HEK293 (cell line): ENCODE data around the gene TRAF3IP1.
A peak's percentile ranks its signal among the peaks of the same experiment; 100 is the strongest.
"Not testable (repeated sequence)": the region's sequence is repeated elsewhere in the genome, so short reads cannot be mapped to it uniquely, and the experiment has no call there.

ENCODE experiments used
- ZBTB17 ChIP-seq: fragments of 450-650 bp; formaldehyde crosslinking; IDR thresholded peaks from 2 replicates; pipeline ENCODE4 v1.5.1; 2016; ENCODE audit warnings: missing biosample characterization, missing genetic modification characterization
- ZFHX2 ChIP-seq: fragments of 450-650 bp; formaldehyde crosslinking; conservative IDR thresholded peaks from 2 replicates; pipeline ENCODE4 v1.5.1; 2016; ENCODE audit warnings: missing biosample characterization, missing genetic modification characterization
- ZFP41 ChIP-seq: fragments of 450-650 bp; formaldehyde crosslinking; IDR thresholded peaks from 2 replicates; pipeline ENCODE4 v1.5.1; 2016; ENCODE audit warnings: missing biosample characterization, missing genetic modification characterization, borderline replicate concordance
- ZNF747 ChIP-seq: fragments of 450-650 bp; formaldehyde crosslinking; IDR thresholded peaks from 2 replicates; pipeline ENCODE4 v1.5.1; 2016; ENCODE audit warnings: missing biosample characterization, missing genetic modification characterization
- ZSCAN30 ChIP-seq: fragments of 450-650 bp; IDR thresholded peaks from 2 replicates; pipeline ENCODE4 v1.5.1; 2018; ENCODE audit warnings: missing biosample characterization, mild to moderate bottlenecking, missing genetic modification characterization, moderate library complexity
- TF ChIP-seq, protein P1 (sequence below): fragments of 450-650 bp; formaldehyde crosslinking; IDR thresholded peaks from 2 replicates; pipeline ENCODE4 v1.5.1; 2016; ENCODE audit warnings: missing biosample characterization, missing genetic modification characterization
- TF ChIP-seq, protein P2 (sequence below): fragments of 450-650 bp; formaldehyde crosslinking; IDR thresholded peaks from 2 replicates; pipeline ENCODE4 v1.5.1; 2016; ENCODE audit warnings: missing biosample characterization, missing genetic modification characterization

DNA sequence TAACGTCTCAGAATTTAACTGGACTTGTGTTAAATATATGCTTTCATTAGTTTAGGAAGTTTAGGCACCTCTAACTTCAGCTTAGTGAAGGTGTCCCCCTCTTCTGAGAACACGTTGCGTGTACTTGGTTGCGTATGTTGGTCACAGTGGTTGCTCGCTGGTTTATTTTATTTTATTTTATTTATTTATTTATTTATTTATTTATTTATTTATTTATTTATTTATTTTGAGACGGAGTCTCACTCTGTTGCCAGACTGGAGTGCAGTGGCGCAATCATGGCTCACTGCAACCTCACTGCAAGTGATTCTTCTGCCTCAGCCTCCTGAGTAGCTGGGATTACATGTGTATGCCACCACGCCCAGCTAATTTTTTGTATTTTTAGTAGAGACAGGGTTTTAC is 15.3 kb downstream of the TRAF3IP1 start:
- TF ChIP-seq ZFHX2, ZNF747, ZBTB17, ZSCAN30, ZFP41 (tag by site-specific recombination): not testable (repeated sequence)
- TF ChIP-seq, protein P1, sequence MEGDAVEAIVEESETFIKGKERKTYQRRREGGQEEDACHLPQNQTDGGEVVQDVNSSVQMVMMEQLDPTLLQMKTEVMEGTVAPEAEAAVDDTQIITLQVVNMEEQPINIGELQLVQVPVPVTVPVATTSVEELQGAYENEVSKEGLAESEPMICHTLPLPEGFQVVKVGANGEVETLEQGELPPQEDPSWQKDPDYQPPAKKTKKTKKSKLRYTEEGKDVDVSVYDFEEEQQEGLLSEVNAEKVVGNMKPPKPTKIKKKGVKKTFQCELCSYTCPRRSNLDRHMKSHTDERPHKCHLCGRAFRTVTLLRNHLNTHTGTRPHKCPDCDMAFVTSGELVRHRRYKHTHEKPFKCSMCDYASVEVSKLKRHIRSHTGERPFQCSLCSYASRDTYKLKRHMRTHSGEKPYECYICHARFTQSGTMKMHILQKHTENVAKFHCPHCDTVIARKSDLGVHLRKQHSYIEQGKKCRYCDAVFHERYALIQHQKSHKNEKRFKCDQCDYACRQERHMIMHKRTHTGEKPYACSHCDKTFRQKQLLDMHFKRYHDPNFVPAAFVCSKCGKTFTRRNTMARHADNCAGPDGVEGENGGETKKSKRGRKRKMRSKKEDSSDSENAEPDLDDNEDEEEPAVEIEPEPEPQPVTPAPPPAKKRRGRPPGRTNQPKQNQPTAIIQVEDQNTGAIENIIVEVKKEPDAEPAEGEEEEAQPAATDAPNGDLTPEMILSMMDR (tag by site-specific recombination) = not testable (repeated sequence)
- TF ChIP-seq, protein P2, sequence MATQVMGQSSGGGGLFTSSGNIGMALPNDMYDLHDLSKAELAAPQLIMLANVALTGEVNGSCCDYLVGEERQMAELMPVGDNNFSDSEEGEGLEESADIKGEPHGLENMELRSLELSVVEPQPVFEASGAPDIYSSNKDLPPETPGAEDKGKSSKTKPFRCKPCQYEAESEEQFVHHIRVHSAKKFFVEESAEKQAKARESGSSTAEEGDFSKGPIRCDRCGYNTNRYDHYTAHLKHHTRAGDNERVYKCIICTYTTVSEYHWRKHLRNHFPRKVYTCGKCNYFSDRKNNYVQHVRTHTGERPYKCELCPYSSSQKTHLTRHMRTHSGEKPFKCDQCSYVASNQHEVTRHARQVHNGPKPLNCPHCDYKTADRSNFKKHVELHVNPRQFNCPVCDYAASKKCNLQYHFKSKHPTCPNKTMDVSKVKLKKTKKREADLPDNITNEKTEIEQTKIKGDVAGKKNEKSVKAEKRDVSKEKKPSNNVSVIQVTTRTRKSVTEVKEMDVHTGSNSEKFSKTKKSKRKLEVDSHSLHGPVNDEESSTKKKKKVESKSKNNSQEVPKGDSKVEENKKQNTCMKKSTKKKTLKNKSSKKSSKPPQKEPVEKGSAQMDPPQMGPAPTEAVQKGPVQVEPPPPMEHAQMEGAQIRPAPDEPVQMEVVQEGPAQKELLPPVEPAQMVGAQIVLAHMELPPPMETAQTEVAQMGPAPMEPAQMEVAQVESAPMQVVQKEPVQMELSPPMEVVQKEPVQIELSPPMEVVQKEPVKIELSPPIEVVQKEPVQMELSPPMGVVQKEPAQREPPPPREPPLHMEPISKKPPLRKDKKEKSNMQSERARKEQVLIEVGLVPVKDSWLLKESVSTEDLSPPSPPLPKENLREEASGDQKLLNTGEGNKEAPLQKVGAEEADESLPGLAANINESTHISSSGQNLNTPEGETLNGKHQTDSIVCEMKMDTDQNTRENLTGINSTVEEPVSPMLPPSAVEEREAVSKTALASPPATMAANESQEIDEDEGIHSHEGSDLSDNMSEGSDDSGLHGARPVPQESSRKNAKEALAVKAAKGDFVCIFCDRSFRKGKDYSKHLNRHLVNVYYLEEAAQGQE (tag by site-specific recombination) = peak; percentile 31; the same call in 1 of the 2 replicates
